ENCODE data around the gene SS18L1. TPM values are rescaled to one million over a fixed set of nuclear protein-coding genes. Genes with fewer than 3 reads are reported as not detected.

SS18L1 gene
- total RNA-seq, 1 experiment from 2014 or later: 34.1 TPM

DNA sequence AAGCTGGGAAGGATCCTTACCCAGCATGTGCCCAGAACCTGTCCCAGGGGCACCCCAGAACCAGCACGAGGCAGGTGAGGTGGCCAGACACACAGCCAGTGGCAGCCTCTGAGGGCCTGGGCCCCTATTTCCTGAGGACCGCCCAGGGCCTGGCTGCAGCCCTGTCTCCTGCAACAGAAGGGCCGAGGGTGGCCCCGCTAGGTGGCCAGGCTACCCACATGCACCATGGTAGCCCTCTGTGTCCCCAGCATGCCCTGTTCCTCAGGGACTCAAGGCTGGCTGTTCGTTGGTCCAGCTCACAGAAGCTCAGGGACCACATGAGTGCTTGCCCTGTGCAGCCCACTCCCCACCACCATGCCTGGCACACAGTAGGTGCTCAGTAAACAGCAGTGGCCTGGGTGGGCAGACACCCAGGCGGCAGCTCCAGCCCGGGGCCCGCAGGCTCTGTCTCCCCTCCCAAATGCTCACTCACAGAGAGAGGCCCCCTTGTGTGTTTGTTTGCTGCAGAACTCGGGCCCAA, 68.3 kb downstream of the SS18L1 start (continued):
- no peak for TF ChIP-seq TEAD1 (CRISPR knock-in tag; IDR thresholded peaks at IDR 0.05)
- no peak for TF ChIP-seq CREB1 (CRISPR knock-in tag; IDR thresholded peaks at IDR 0.05)

DNA sequence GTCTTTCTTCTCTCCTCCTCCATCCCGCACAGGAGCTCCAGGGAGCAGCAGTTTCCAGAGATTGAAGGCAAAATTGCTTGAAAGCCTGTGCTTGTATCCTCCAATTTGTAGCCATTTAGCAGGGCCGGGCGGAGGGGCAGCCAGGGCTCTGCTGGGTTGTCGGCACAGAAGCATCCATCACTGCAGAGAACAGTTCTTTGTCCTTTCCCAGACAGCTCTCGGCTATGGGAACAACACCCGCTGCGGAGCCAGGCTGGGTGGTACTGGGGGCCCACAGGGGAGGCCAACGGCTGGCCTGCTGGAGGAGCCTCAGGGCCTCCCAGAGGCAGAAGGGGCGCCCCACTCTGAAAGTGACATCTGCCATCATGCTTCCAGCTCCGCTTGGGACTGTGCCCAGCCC, 68.7 kb downstream of the SS18L1 start:
- Mint-ChIP-seq H3K27ac (no peak overlapping the region), H3K9me3 (no peaks in the 10 kb centered on the region), H3K27me3 (ENCODE audit: low read depth) (no peaks in the 10 kb centered on the region), H3K4me1 (peaks cover 3% of the 10 kb centered on the region; the same call in 1 of the 2 replicates), H3K36me3 (no peaks in the 10 kb centered on the region), H3K4me3 (no peak overlapping the region)
- ATAC-seq (no peak), DNase-seq (ENCODE audit: low spot score) (no peak)
- POLR2A ChIA-PET: no interaction called here
- TF ChIP-seq, protein P1, sequence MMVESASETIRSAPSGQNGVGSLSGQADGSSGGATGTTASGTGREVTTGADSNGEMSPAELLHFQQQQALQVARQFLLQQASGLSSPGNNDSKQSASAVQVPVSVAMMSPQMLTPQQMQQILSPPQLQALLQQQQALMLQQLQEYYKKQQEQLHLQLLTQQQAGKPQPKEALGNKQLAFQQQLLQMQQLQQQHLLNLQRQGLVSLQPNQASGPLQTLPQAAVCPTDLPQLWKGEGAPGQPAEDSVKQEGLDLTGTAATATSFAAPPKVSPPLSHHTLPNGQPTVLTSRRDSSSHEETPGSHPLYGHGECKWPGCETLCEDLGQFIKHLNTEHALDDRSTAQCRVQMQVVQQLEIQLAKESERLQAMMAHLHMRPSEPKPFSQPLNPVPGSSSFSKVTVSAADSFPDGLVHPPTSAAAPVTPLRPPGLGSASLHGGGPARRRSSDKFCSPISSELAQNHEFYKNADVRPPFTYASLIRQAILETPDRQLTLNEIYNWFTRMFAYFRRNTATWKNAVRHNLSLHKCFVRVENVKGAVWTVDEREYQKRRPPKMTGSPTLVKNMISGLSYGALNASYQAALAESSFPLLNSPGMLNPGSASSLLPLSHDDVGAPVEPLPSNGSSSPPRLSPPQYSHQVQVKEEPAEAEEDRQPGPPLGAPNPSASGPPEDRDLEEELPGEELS (CRISPR knock-in tag; IDR thresholded peaks at IDR 0.05): no peak
- TF ChIP-seq CREB1 (CRISPR knock-in tag; IDR thresholded peaks at IDR 0.05) (no peak), ETV6 (CRISPR knock-in tag; IDR thresholded peaks at IDR 0.05) (no peak), EMX1 (CRISPR knock-in tag; IDR thresholded peaks at IDR 0.05) (no peak)
- TF ChIP-seq, protein P2, sequence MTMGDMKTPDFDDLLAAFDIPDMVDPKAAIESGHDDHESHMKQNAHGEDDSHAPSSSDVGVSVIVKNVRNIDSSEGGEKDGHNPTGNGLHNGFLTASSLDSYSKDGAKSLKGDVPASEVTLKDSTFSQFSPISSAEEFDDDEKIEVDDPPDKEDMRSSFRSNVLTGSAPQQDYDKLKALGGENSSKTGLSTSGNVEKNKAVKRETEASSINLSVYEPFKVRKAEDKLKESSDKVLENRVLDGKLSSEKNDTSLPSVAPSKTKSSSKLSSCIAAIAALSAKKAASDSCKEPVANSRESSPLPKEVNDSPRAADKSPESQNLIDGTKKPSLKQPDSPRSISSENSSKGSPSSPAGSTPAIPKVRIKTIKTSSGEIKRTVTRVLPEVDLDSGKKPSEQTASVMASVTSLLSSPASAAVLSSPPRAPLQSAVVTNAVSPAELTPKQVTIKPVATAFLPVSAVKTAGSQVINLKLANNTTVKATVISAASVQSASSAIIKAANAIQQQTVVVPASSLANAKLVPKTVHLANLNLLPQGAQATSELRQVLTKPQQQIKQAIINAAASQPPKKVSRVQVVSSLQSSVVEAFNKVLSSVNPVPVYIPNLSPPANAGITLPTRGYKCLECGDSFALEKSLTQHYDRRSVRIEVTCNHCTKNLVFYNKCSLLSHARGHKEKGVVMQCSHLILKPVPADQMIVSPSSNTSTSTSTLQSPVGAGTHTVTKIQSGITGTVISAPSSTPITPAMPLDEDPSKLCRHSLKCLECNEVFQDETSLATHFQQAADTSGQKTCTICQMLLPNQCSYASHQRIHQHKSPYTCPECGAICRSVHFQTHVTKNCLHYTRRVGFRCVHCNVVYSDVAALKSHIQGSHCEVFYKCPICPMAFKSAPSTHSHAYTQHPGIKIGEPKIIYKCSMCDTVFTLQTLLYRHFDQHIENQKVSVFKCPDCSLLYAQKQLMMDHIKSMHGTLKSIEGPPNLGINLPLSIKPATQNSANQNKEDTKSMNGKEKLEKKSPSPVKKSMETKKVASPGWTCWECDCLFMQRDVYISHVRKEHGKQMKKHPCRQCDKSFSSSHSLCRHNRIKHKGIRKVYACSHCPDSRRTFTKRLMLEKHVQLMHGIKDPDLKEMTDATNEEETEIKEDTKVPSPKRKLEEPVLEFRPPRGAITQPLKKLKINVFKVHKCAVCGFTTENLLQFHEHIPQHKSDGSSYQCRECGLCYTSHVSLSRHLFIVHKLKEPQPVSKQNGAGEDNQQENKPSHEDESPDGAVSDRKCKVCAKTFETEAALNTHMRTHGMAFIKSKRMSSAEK (CRISPR knock-in tag; IDR thresholded peaks at IDR 0.05; ENCODE audit: borderline replicate concordance): no peak
- TF ChIP-seq, protein P3, sequence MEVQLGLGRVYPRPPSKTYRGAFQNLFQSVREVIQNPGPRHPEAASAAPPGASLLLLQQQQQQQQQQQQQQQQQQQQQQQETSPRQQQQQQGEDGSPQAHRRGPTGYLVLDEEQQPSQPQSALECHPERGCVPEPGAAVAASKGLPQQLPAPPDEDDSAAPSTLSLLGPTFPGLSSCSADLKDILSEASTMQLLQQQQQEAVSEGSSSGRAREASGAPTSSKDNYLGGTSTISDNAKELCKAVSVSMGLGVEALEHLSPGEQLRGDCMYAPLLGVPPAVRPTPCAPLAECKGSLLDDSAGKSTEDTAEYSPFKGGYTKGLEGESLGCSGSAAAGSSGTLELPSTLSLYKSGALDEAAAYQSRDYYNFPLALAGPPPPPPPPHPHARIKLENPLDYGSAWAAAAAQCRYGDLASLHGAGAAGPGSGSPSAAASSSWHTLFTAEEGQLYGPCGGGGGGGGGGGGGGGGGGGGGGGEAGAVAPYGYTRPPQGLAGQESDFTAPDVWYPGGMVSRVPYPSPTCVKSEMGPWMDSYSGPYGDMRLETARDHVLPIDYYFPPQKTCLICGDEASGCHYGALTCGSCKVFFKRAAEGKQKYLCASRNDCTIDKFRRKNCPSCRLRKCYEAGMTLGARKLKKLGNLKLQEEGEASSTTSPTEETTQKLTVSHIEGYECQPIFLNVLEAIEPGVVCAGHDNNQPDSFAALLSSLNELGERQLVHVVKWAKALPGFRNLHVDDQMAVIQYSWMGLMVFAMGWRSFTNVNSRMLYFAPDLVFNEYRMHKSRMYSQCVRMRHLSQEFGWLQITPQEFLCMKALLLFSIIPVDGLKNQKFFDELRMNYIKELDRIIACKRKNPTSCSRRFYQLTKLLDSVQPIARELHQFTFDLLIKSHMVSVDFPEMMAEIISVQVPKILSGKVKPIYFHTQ (CRISPR knock-in tag; IDR thresholded peaks at IDR 0.05): no peak
- CTCF ChIA-PET: interaction anchor here (1.2 kb wide), 1 partner anchor 60 kb away, joined by 3 read pairs; no protein-coding TSS in a partner anchor

DNA sequence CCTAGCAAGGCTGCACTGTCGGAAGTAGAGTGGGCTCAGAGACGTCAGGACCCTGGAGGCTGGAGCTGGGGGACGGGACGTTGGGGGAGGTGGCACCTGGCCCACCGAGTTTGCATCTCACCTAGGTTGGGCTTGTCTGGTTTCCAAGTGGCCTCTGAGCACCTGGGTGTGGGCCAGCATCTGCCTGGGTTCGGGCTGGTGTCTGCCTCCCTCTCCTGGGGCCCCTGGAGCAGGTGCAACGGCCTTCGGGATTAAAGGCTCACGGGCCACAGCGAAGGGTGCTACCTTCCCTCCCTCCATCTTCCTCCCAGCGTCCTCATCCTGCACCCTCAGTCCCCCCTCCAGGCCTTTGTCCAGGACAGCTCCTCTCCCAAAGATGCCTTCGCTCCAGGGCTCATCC, 70.5 kb downstream of the SS18L1 start:
- no peaks in the 10 kb centered on the region for H3K36me3 Mint-ChIP-seq
- ChIA-PET POLR2A (no interaction called here), CTCF (no interaction called here)
- TF ChIP-seq, protein P4, sequence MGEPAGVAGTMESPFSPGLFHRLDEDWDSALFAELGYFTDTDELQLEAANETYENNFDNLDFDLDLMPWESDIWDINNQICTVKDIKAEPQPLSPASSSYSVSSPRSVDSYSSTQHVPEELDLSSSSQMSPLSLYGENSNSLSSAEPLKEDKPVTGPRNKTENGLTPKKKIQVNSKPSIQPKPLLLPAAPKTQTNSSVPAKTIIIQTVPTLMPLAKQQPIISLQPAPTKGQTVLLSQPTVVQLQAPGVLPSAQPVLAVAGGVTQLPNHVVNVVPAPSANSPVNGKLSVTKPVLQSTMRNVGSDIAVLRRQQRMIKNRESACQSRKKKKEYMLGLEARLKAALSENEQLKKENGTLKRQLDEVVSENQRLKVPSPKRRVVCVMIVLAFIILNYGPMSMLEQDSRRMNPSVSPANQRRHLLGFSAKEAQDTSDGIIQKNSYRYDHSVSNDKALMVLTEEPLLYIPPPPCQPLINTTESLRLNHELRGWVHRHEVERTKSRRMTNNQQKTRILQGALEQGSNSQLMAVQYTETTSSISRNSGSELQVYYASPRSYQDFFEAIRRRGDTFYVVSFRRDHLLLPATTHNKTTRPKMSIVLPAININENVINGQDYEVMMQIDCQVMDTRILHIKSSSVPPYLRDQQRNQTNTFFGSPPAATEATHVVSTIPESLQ (CRISPR knock-in tag; IDR thresholded peaks at IDR 0.05): no peak
- no peak for TF ChIP-seq ZNF423 (CRISPR knock-in tag; IDR thresholded peaks at IDR 0.05)
- TF ChIP-seq NR3C1 (CRISPR knock-in tag; conservative IDR thresholded peaks at IDR 0.05; ENCODE audit: low read depth): no peak
- no peak for TF ChIP-seq GRHL2 (CRISPR knock-in tag; IDR thresholded peaks at IDR 0.05; ENCODE audit: insufficient replicate concordance, severe bottlenecking)
- no peak for TF ChIP-seq ZNF121 (CRISPR knock-in tag; IDR thresholded peaks at IDR 0.05)
- TF ChIP-seq SOX15 (CRISPR knock-in tag; IDR thresholded peaks at IDR 0.05): no peak
- no peak for TF ChIP-seq FOXK1 (CRISPR knock-in tag; IDR thresholded peaks at IDR 0.05)
- TF ChIP-seq, protein P5, sequence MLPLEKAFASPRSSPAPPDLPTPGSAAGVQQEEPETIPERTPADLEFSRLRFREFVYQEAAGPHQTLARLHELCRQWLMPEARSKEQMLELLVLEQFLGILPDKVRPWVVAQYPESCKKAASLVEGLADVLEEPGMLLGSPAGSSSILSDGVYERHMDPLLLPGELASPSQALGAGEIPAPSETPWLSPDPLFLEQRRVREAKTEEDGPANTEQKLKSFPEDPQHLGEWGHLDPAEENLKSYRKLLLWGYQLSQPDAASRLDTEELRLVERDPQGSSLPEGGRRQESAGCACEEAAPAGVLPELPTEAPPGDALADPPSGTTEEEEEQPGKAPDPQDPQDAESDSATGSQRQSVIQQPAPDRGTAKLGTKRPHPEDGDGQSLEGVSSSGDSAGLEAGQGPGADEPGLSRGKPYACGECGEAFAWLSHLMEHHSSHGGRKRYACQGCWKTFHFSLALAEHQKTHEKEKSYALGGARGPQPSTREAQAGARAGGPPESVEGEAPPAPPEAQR (CRISPR knock-in tag; IDR thresholded peaks at IDR 0.05): no peak
- no peak for TF ChIP-seq TEAD4 (CRISPR knock-in tag; IDR thresholded peaks at IDR 0.05)
- TF ChIP-seq ZNF416 (CRISPR knock-in tag; IDR thresholded peaks at IDR 0.05): no peak
- no peak for TF ChIP-seq JUN (CRISPR knock-in tag; IDR thresholded peaks at IDR 0.05)
- no peak for TF ChIP-seq SP1 (CRISPR knock-in tag; conservative IDR thresholded peaks at IDR 0.05)
- no peak for TF ChIP-seq NFYB (CRISPR knock-in tag; conservative IDR thresholded peaks at IDR 0.05; ENCODE audit: low read depth)

More for the DNA sequence above, 70.5 kb downstream of the SS18L1 start:
- ATAC-seq: no peak
- peaks cover 10% of the 10 kb centered on the region for H3K4me1 Mint-ChIP-seq
- H3K9me3 Mint-ChIP-seq: no peaks in the 10 kb centered on the region
- DNase-seq (ENCODE audit: low spot score): no peak
- no peak overlapping the region for H3K4me3 Mint-ChIP-seq
- peaks cover 15% of the 10 kb centered on the region for H3K27me3 Mint-ChIP-seq (ENCODE audit: low read depth)
- H3K27ac Mint-ChIP-seq: no peak overlapping the region

Measured in WTC11 (cell line).